Measurements from ENCODE around the gene MED13.

The MED13 gene, protein sequence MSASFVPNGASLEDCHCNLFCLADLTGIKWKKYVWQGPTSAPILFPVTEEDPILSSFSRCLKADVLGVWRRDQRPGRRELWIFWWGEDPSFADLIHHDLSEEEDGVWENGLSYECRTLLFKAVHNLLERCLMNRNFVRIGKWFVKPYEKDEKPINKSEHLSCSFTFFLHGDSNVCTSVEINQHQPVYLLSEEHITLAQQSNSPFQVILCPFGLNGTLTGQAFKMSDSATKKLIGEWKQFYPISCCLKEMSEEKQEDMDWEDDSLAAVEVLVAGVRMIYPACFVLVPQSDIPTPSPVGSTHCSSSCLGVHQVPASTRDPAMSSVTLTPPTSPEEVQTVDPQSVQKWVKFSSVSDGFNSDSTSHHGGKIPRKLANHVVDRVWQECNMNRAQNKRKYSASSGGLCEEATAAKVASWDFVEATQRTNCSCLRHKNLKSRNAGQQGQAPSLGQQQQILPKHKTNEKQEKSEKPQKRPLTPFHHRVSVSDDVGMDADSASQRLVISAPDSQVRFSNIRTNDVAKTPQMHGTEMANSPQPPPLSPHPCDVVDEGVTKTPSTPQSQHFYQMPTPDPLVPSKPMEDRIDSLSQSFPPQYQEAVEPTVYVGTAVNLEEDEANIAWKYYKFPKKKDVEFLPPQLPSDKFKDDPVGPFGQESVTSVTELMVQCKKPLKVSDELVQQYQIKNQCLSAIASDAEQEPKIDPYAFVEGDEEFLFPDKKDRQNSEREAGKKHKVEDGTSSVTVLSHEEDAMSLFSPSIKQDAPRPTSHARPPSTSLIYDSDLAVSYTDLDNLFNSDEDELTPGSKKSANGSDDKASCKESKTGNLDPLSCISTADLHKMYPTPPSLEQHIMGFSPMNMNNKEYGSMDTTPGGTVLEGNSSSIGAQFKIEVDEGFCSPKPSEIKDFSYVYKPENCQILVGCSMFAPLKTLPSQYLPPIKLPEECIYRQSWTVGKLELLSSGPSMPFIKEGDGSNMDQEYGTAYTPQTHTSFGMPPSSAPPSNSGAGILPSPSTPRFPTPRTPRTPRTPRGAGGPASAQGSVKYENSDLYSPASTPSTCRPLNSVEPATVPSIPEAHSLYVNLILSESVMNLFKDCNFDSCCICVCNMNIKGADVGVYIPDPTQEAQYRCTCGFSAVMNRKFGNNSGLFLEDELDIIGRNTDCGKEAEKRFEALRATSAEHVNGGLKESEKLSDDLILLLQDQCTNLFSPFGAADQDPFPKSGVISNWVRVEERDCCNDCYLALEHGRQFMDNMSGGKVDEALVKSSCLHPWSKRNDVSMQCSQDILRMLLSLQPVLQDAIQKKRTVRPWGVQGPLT (N-terminal part only)

GRCh38 chr17:62064791-62065563 lies at the start of gene MED13:
MED13 (minus strand) TSS chr17:62065278; CDS start chr17:62065205, 73 bp downstream.
- peak; percentile 78 for DNase-seq (ENCODE audit: low spot score)

DNA sequence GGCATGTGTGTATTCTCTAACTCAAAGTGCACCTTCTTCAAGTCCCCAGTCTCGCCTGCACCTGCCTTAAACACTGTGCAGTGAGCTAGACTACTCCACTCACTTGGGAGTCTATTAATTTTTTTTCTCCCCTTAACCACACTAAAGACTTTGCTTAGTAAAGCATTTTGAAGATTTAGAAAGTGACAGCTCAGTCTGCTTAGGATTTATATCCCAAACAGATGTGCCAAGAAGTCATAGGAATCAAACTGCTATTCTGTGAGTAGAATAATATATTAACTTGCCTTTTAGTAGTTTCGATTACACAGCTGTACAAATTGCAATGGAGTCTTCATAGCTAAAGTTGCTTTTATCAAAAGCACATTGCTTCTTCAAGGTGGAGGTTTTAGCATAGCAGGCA lies 47.2 kb upstream of the MED13 start:
- DNase-seq (ENCODE audit: low spot score), result no peak

DNA sequence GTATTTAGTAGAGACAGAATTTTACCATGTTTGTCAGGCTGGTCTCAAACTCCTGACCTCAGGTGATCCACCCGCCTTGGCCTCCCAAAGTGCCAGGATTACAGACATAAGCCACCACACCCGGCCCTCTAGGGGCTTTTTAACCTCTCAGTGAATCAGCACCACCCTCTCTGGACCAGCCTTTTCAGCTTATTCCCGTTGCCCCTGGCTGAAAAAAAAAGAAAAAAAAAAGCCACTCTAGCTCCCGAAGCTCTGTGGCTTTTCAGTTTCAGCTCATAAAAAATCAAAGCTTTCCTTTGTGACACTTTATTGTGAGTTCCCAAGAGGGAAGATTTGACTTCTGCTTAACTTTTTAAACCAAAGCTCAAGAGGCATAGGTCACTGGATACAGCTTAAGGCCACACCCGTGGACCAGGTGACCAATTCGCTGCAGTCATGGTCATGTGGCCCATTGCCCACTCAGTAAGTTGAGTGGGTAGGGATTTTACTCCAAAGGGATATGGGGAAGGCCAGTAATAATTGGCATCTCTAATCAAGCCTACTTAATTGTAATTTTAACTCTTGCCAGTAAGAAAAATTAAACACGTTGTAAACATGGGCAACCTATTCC lies 46.6 kb upstream of the MED13 start:
- no peak for DNase-seq (ENCODE audit: low spot score)

GRCh38 chr17:62110923-62111484 lies 45.9 kb upstream of the MED13 start:
- DNase-seq (ENCODE audit: low spot score), result no peak

GRCh38 chr17:62109924-62110323 lies 44.8 kb upstream of the MED13 start:
- no peak for DNase-seq (ENCODE audit: low spot score)

DNA sequence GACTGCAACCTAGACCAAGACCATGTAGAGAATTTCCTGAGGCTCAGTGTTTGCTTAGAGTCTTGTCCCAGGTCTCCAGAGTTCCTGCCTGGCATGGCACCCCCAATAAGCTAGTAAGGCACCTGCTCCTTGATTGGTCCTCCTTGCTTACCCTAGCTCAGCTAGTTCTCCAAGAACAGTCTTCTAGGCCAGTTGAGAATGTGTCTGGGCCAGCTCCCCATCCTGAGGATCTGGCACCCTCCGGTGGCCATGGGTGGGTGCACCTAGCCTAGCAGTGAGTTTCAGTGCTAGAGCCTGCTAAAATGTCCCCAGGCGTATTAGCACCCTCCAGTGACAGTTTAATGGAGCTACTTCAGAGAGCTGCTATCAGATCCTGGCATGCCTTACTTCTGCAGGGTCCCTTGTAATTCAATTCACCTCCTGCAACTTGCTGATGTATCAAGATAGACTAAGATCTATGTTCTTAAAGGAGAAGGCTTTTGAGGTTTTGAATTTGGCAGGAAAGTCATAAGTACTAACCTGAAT lies 44.4 kb upstream of the MED13 start:
- peak; percentile 70 for DNase-seq (ENCODE audit: low spot score)

DNA sequence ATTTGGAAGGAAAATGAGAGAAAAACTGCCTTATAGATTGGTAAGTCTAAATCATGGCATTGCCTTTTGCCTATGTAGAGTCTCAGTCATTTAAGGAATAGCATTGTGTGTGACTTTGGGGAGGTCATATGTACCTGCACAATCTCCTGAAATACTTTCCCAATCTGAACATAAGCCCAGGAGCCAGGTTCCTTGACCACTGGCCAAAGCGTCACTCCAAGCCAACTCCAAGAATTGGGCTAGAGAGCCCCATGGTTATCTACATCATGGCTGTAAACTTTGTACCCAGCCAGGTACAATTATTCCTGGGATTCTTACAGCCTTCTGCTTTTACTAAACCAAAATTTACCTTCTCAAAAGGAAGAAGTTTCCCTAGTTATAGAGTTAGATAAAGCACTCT lies 40.8 kb upstream of the MED13 start:
- DNase-seq (ENCODE audit: low spot score), result no peak

DNA sequence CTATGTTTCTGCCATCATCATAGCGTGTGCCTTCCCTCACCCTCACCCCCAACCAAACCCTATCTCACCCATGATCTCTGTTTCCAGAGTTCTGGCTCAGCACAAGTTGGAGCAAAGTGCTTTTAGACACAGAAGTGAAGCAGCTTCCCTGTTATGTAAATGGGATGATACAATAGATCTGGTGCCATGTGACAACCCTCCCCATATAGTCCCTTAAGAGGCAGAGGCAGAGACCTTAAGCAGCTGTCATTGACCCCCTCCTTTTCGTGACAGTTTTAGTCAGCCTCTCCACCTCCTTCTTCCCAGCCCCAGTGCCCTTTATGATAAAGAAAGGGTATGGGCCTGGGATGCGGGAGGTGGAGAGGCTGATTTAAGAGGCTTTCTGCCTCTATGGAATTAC lies 40.3 kb upstream of the MED13 start:
- DNase-seq (ENCODE audit: low spot score), result no peak

- DNase-seq (ENCODE audit: low spot score), result no peak
Observed at GRCh38 chr17:62101515-62101914, 36.4 kb upstream of the MED13 start.

DNA sequence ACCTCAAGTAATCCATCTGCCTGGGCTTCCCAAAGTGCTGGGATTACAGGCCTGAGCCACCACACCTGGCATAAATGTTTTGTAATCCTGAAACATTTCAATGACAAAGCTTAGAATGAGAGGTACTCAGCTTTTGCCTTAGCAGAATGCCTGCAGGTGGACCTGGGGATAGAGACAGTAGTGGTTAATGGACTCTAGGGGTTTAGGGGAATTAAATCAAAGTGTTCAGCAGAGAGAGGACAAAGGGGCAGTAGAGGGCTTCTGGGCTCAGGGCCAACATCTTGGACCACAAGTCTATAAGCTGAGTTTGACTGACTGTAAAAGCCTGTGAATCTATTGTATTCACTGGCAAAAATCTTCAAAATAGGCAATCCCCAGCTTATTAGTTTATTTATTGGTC lies 36.0 kb upstream of the MED13 start:
- no peak for DNase-seq (ENCODE audit: low spot score)

DNA sequence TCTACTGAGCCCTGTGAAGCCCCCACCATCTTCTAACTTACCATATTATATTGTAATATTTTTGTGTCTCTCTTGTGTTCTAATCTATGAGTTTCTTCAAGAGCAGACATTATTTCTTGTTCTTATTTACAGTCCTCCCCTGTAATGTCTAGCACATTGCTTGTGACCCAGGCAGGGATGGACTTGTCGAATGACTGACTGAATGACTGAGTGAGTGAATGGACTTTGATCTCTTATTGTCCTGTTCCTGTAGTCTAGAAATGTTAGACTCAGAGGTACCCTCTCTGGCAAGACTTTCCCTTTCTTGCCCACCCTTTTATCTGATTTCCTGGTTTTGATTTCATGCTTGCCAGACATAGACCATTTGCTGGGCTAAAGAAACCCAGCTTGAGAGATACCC lies 35.0 kb upstream of the MED13 start:
- no peak for DNase-seq (ENCODE audit: low spot score)

DNA sequence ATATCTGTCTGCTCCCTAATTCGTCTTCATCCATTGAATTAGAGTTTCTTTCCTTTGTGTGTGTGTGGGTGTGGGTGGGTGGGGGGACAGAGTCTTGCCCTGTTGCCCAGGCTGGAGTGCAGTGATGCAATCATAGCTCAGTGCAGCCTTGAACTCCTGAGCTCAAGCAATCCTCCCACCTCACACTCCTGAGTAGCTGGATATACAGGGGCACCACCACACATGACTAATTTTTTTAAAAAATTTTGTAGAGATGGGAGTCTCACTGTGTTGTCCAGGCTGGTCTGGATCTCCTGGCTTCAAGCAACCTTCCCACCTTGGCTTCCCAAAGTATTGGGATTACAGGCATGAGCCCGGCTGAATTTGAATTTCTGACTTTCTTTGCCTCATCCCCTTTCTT lies 34.5 kb upstream of the MED13 start:
- no peak for DNase-seq (ENCODE audit: low spot score)

- DNase-seq (ENCODE audit: low spot score), result no peak
Observed at GRCh38 chr17:62098623-62099231, 33.6 kb upstream of the MED13 start.

DNA sequence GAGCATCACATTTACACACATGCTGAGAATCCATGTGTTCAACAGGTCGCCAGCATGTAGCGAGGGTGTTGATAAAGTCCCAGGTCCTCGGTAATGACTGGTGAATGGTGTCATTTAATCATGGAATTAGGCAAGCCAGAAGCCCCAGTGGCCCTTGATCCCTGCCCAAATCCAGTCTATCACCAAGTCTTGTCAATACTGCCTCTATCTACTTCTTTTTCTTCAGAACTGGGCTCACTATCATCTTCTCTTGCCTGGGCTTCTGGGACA lies 31.3 kb upstream of the MED13 start:
- no peak for DNase-seq (ENCODE audit: low spot score)

GRCh38 chr17:62094175-62094574 lies 29.1 kb upstream of the MED13 start:
- no peak for DNase-seq (ENCODE audit: low spot score)

DNA sequence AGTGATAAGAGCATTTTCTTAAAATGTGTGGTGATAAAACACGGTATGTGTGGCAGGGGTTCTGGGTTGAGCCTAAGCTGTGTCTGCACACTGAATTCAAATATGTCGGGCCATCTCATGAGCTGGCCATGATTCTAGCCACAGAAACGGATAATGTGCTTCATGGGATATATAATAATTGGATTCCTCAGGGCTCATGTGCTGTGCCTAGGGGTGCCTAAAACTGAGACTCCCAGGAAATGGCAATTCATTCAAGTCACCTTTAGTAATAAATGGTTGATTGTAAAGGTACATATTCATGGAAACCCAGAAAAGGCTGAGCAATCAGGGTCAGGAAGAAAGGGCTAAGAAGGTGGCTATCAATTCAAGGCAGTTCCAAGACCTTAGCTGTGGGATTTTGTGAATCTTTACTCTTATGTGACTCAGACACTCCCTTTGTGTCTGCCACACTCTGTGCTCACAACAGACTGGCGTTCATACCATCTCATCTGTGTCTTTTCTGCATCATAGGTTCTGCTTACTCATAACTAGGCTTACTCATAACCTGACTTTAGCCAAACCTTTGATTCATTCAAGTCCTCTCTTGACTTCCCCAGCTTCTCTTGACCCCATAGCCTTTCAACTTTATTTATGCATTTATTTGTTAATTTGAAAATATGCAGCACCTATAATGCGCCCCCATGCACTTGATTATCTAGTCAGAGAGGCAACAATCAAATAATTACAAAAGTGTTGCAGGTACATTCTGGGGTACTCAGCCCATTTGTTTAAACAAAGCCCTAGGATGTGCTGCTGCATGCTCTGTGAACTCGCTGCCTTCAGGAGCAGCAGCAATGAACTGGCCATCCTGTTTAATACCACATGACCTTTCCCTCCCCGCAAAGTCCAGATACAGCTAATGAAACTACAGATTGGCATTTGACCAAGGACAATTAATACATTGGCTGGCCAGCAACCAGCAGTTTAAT lies 28.4 kb upstream of the MED13 start:
- DNase-seq (ENCODE audit: low spot score), result no peak

DNA sequence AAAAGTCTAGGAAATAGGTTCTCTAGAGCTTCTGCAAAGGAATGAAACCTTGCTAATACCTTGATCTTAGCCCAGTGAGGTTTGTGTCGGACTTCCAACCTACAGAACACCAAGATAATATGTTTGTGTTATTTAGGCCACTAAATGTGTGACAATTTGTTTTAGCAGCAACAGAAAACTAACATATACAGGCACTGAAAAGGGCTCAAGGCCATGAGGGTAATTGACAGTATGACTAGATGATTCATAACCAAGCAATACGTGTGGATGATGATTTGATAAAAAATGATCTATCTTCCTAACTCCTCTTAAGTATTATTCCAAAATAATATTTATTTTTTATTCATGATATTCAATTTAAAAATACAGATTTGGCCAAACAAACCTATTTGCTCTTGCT lies 27.7 kb upstream of the MED13 start:
- DNase-seq (ENCODE audit: low spot score), result no peak

- no peak for DNase-seq (ENCODE audit: low spot score)
Observed at GRCh38 chr17:62091804-62092203, 26.7 kb upstream of the MED13 start.

DNA sequence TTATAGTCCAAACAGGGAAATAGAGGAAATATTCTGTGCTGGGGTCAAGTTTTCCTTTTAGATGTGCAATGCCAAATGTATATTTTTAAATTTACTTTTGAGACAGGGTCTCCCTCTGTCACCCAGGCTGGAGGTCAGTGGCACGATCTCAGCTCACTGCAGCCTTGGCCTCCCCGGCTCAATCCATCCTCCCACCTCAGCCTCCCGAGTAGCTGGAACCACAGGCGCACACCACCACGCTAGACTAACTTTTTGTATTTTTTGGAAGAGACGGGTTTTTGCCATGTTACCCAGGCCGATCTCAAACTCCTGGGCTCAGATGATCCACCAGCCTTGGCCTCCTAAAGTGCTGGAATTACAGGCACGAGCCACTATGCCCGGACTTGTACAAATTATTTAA lies 25.8 kb upstream of the MED13 start:
- no peak for DNase-seq (ENCODE audit: low spot score)
